ENCODE results near the gene XCL1.

The XCL1 gene

GRCh38 chr1:168608796-168609715, 32.7 kb downstream of the XCL1 start:
- TF ChIP-seq, protein P1, sequence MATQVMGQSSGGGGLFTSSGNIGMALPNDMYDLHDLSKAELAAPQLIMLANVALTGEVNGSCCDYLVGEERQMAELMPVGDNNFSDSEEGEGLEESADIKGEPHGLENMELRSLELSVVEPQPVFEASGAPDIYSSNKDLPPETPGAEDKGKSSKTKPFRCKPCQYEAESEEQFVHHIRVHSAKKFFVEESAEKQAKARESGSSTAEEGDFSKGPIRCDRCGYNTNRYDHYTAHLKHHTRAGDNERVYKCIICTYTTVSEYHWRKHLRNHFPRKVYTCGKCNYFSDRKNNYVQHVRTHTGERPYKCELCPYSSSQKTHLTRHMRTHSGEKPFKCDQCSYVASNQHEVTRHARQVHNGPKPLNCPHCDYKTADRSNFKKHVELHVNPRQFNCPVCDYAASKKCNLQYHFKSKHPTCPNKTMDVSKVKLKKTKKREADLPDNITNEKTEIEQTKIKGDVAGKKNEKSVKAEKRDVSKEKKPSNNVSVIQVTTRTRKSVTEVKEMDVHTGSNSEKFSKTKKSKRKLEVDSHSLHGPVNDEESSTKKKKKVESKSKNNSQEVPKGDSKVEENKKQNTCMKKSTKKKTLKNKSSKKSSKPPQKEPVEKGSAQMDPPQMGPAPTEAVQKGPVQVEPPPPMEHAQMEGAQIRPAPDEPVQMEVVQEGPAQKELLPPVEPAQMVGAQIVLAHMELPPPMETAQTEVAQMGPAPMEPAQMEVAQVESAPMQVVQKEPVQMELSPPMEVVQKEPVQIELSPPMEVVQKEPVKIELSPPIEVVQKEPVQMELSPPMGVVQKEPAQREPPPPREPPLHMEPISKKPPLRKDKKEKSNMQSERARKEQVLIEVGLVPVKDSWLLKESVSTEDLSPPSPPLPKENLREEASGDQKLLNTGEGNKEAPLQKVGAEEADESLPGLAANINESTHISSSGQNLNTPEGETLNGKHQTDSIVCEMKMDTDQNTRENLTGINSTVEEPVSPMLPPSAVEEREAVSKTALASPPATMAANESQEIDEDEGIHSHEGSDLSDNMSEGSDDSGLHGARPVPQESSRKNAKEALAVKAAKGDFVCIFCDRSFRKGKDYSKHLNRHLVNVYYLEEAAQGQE (IDR thresholded peaks at IDR 0.05; ENCODE audit: insufficient replicate concordance, low read depth) = peak; percentile 85
- no peak for TF ChIP-seq GABPA (IDR thresholded peaks at IDR 0.05; ENCODE audit: low read depth)
- no peak for TF ChIP-seq CTCF (IDR thresholded peaks at IDR 0.05; ENCODE audit: insufficient read depth, low read length)
- DNase-seq (ENCODE audit: low read depth in 1 of 2, low spot score in 1 of 2) = no peak
- Histone ChIP-seq H3K4me3 (replicated peaks; ENCODE audit: insufficient read depth, low read length) (no peak overlapping the region), H3K27ac (replicated peaks) (no peak overlapping the region), H3K27me3 (ENCODE audit: insufficient read depth, poor library complexity, severe bottlenecking) (peaks cover 3% of the 10 kb centered on the region)

GRCh38 chr1:168609741-168610510, 33.5 kb downstream of the XCL1 start:
- H3K27ac ChIP-seq (replicated peaks) = no peak overlapping the region
- H3K4me3 ChIP-seq (replicated peaks; ENCODE audit: insufficient read depth, low read length) = no peak overlapping the region
- no peak for DNase-seq (ENCODE audit: low read depth in 1 of 2, low spot score in 1 of 2)
- peaks cover 3% of the 10 kb centered on the region for H3K27me3 ChIP-seq (ENCODE audit: insufficient read depth, poor library complexity, severe bottlenecking)
- TF ChIP-seq, protein P1 (IDR thresholded peaks at IDR 0.05; ENCODE audit: insufficient replicate concordance, low read depth) = no peak
- TF ChIP-seq POLR2AphosphoS5 (IDR thresholded peaks at IDR 0.05; ENCODE audit: low read depth) (no peak), SPI1 (IDR thresholded peaks at IDR 0.05; ENCODE audit: borderline replicate concordance, low read depth) (no peak), CTCF (IDR thresholded peaks at IDR 0.05; ENCODE audit: insufficient read depth, low read length) (no peak), GABPA (IDR thresholded peaks at IDR 0.05; ENCODE audit: low read depth) (no peak)

DNA sequence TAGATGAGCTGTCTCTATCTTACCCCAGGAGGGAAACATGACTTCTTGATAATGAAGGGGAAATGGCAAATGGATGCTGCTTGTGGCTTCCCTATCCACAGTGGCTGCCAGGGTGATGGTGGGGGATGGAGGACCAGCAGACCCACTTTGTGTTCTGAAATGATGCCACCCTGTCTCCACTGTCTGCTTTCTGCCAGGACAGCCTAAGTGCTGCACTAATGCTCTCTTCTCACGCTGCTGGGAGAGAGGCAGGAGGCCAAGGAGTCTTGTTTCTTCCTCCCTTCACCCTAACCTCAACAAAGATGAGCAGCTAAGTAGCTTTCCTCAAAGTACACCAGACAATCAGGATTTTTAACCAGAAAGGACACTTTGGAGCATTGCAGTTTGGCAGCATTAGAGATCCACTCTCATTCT, 36.6 kb downstream of the XCL1 start:
- TF ChIP-seq GABPA (IDR thresholded peaks at IDR 0.05; ENCODE audit: low read depth) (no peak), POLR2AphosphoS5 (IDR thresholded peaks at IDR 0.05; ENCODE audit: low read depth) (no peak)
- Histone ChIP-seq H3K27me3 (ENCODE audit: insufficient read depth, poor library complexity, severe bottlenecking) (peaks cover under 1% of the 10 kb centered on the region), H3K27ac (replicated peaks) (no peak overlapping the region), H3K4me3 (replicated peaks; ENCODE audit: insufficient read depth, low read length) (no peak overlapping the region)
- DNase-seq (ENCODE audit: low read depth in 1 of 2, low spot score in 1 of 2) = no peak

DNA sequence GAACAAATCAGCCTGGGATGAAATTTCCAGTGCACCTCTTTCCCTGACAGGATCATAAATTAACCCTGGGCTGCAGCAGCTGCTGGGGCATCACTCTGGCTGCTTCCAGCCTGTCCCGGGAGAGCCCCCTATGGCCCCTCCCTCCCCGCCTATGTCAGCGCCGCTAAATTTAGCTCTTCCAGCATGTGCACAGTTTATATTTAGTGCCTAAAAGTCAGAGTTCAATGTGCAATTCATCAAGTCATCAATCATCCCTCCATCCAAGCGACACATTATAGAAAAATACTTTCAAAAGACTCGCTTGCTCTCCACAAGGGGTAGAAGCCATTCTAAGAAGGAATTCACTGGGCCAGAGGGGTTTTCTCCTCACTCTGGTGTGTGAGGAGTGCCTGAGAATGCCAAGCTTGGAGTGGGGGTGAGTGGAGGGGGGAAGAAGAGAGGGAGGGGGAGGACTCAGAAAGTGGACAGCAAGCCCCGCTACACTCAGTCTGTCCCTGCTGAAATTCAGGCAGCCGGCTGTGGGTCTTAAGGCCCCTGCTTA, 37.4 kb downstream of the XCL1 start:
- Histone ChIP-seq H3K27me3 (ENCODE audit: insufficient read depth, poor library complexity, severe bottlenecking) (no peaks in the 10 kb centered on the region), H3K4me3 (replicated peaks; ENCODE audit: insufficient read depth, low read length) (no peak overlapping the region), H3K27ac (replicated peaks) (no peak overlapping the region)
- DNase-seq (ENCODE audit: low read depth in 1 of 2, low spot score in 1 of 2) = no peak
- no peak for TF ChIP-seq POLR2AphosphoS5 (IDR thresholded peaks at IDR 0.05; ENCODE audit: low read depth)
- TF ChIP-seq, protein P1 (IDR thresholded peaks at IDR 0.05; ENCODE audit: insufficient replicate concordance, low read depth) = no peak
- TF ChIP-seq GABPA (IDR thresholded peaks at IDR 0.05; ENCODE audit: low read depth) = no peak
- TF ChIP-seq CTCF (IDR thresholded peaks at IDR 0.05; ENCODE audit: insufficient read depth, low read length) = no peak
- no peak for TF ChIP-seq SPI1 (IDR thresholded peaks at IDR 0.05; ENCODE audit: borderline replicate concordance, low read depth)

Measured in HL-60 (cell line).